Stimulated activated CD4-positive, alpha-beta T cell treated with anti-CD3 and anti-CD28 coated beads, Interleukin-4, amount 100 ng/mL, for 4 hours (primary cell): ENCODE data around the gene OSCP1.

Source experiments
- DNase-seq, 2 experiments: peaks; one replicate each; pipeline ENCODE4 v3.0.0-alpha.2; 2020

Gene OSCP1

DNA sequence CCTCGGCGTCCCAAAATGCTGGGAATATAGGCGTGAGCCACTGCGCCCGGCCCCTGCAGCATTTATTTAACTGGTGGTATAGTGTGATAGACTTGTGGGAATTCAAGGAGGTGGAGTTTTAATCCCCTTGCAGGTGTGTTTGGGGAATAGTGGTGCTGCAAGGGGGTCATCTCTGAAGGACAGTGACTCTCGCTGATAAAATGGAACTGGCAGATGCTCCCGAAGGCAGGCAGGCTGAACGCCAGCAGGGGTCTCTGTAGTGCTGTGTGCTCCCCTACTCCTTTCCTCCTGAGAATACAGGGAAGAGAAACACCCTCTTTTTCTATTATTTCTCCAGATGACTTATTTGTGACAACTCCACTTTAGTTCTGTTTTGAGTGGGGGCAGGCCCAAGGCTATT, 4.0 kb downstream of the OSCP1 start:
- DNase-seq = no peak

DNA sequence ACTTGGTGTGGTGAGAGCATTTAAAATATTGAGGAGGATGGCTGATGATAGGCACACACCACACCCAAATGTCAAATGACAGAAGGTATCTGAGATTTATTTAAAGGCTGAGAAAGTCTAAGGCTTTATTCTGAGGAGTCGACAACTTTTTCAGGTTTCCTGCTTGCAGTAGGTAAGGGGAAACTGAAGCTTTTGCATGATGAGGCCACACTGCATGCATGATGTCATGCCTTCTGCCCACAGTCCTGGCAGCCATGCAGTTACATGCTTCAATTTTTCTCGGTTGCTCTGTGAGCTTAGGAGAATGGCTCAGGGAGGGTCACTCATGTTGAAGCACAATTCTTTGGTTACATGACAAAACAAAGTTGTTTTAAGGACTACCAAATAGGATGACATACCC, 7.0 kb downstream of the OSCP1 start:
- no peak for DNase-seq

DNA sequence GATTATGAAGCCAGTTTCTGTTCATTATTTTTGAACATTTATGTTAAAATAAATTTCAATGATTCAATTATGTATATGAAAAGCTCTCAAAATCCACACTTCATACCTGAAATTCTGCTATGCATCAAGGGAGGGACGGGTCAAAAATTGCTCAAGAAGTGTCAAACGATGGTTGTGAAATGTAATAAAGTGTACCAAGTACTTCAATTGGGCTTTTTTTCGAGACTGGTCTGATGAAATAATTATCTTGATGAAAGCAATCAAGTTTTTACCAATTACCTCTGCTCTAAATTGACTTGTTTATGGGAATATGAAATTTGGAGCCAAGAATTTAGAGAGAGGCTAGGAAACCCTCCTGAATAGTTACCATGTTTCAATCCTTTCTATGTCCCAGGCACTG, 7.9 kb downstream of the OSCP1 start:
- no peak for DNase-seq

DNA sequence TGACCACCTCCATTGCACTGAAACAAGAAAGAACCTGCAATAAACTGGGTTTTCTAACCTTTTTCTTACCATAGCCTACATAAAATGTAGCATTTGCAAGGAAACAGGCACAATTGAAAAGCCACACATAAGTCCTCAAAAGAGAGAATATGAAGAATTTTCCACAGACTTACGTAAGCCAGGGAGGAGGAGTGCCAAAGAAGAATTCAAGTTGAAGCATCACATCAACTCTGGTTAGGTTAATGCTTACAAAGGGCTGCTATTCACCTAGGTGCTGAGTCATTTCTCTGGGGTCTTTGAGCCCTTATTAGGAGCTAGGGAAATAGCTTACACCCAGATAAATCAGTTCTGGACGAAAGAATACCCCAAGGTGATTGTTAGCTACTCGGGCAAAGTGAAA, 9.6 kb downstream of the OSCP1 start:
- no peak for DNase-seq

DNA sequence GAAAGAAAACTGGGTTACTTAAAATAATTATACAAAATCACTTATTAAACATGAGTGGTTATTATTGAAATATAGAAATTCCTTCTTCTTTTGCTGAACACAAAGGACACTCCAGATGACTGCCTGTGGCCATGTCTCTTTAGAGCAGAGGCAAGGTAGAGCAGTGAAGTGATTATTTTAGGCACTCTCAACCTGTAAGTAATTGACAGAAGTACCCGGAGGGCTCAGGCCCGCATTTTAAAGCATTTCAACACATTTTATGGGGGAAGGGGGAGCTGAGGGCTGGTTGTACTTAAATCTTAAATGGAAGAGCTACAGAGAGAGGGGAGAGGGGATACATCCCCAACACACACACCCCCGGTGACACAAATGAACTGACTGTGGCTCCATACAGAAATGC, 10.2 kb downstream of the OSCP1 start:
- no peak for DNase-seq

DNA sequence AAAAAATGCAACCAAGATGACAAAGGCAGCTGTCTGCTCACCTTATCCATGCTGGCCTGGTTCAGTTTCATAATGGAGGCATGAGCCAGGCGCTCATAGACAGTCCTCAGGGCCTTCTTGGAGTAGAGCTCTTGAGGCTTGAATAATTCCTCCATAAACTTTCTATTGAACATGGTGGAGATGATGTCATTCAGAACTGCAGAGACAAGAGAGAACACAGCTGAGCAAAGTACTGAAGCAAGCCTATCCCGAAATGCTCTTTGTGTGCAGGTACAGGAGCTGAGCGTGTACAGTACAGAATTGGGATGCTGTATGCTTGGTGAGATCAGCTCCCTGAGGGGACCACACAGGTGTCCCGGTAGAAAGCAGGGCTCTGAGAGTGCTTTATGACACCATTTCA, 11.5 kb downstream of the OSCP1 start:
- no peak for DNase-seq

DNA sequence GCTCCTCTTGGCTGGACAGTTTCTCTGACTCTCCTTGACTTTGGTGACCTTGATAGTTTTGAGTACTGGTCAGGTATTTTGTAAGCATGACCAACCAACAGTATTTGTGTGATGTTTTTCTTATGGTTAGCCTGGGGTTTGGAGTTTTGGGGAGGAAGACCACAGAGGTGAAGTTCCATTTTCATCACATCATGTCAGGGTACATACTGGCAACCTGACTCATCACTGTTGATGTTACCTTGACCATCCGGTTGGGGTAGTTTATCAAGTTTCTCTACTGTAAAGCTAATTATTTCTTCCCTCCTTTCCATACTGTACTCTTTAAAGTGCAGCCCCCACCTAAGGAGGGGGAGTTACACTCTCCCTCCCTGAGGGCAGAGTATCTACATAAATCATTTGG, 13.4 kb downstream of the OSCP1 start:
- no peak for DNase-seq

DNA sequence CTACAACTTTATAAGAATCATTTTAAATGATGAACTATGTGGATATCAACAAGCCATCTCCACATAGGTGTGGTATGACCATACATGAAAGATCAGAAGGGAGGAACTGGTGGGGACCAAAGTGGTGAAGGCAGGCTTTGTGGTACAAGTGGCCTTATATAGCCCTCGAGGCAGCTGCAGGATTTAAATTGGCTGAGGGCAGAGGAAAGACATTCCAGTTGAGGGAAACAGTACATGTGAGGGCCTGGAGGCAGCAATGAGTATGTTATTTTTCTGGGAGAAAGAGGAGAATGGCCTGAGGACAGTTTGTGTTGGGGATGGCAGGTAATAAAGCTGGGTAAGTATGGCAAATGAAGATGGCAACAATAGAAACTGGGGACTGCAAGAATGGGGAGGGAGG, 17.1 kb downstream of the OSCP1 start:
- DNase-seq = no peak

DNA sequence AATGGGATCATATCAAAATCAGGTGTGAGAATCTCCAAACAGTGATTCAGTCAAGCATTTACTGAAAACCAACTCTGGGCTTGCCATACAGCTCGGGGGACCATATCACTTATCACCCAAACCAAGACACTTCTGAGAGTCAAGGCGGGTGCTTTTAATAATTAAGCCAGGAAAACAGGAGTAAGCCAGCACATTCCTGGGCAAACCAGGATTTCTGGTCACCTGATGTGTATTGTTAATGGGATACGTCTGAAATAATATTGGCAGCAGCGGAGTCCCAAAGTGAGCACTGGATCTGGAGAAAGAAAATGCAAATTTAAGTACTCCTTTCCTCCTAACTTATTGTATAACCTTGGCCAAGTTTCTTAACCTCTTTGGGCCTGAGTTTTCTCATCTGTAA, 17.6 kb downstream of the OSCP1 start:
- DNase-seq = no peak

DNA sequence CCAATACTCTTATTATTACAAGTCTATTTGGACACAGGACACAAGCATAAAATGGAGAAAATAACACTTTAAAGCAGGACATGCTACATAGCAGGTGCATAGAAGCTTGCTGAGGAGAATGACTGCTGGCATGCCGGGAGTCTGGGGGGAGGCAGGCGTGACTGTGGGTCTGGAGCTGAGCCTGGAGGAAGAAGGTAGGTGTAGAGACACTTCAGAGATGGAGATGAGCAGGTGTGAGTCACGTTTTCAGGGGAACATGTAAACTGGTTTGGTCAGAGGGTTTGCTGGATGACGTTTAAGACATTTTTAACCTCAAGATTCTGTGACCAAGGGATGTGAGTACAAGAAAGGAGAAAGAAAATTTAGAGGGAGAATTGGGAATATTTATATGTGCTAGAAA, 24.5 kb downstream of the OSCP1 start:
- no peak for DNase-seq

DNA sequence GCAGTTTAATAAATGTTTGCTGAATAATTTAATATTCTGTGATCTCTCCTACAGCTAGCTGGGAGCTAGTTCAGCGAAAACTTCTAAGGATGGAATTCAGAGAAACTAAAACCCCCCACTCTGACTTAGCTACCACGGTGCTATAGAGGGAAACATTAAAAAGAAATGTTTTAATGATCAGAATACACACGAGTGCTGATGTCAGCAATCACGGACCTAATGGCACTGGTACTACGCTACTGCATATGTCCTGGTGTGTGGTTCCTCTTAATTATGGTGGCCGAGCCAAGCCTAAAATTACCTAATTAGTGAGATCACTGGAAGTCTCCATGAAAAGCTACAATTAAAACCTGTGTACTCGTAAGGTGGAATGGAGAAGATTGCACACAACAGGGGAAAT, 28.6 kb downstream of the OSCP1 start:
- DNase-seq = no peak

DNA sequence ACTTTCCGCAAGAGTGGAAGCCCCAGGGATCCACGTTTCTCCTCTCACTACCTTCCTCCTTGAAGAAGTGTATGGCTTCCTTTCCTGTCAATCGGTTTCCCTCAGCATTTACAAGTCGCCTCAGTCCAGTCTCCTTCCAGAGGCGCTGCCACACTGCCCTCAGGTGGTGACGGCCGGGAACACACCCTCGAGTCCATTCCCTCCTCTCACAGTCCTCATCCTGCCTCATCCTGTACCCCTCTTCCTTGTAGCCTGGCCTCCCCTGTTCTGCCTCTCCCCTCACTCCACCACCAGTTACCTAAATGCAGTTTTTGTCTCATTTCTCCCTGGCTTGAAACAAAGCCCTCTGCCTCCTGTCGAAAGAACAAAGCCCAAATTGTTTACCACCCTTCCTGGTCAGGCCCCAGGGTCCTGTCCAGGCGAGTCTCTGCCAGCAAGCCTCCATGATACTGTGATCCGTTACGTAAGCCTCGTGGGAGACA, 29.4 kb downstream of the OSCP1 start:
- DNase-seq = peak; percentile 84 to 93

DNA sequence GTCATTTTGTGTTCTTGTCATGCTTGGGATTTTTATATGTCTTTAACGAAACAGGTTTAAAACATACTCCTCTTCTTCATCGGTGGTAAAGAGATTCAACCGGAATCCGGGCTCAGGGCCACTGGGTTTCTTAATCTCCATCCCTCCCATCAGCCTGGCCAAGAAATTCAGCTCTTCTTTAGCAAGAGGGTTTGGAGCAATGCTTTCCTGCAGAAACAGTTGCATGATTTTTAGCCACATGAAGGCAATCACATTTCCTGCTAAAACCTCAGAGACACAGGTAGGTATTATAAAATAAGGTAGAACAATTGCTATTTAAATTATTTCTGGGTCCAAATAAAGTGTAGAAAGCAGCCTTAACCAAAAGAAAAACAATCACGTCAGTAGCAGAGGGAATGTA, 29.8 kb downstream of the OSCP1 start:
- DNase-seq = no peak

DNA sequence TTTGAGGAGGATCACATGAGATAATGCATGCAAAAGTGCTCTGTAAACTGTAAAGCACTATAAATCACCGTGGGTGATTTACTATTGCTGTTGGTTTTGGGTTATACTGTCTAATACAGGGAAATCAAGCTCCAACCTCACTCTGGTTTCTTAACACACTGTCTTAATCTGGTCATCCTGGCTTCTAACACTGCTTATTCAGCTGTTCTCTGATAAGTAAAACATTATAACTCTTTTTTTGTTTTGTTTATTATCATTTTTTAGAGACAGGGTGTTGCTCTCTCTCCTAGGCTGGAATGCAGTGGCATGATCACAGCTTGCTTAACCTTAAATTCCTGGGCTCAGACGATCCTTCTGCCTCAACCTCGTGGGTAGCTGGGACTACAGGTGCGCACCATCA, 30.7 kb downstream of the OSCP1 start:
- DNase-seq = no peak

DNA sequence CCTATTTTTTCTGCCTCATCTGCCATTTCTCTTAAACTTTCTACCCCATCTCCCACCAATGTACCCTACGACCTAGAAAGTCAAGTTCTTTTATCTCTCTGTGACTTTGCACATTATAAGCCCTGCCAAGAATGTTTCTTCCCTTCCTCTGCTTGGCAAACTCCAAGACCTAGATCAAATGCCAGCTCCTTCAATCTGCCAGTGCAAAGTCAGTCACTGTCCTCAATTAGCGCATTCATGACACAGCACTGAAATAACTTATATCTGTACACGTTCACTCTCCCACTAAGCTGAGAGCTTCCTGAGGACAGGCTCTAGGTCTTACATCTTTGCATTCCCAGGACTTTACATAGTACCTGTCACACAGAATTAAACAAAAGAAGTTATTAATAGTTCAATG, 31.1 kb downstream of the OSCP1 start:
- no peak for DNase-seq

DNA sequence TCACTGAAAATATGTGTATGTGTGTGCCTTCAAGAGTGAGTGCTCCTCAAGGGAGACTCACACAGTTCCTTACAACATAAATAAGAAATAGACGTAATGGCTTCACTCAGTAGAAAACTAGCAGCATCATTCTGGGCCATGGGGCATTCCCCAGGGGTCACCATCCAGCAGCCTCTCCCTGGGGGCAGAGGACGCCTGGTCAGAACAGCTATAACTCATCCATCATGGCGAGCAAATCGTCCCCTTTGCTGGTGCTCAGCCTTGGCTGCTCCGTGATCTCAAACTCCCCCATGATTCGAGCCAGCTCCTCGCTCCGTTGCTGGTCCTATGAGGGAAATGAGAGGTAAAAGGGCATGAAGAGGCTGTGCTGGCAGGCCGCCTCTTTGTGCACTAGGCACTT, 32.3 kb downstream of the OSCP1 start:
- DNase-seq = no peak

DNA sequence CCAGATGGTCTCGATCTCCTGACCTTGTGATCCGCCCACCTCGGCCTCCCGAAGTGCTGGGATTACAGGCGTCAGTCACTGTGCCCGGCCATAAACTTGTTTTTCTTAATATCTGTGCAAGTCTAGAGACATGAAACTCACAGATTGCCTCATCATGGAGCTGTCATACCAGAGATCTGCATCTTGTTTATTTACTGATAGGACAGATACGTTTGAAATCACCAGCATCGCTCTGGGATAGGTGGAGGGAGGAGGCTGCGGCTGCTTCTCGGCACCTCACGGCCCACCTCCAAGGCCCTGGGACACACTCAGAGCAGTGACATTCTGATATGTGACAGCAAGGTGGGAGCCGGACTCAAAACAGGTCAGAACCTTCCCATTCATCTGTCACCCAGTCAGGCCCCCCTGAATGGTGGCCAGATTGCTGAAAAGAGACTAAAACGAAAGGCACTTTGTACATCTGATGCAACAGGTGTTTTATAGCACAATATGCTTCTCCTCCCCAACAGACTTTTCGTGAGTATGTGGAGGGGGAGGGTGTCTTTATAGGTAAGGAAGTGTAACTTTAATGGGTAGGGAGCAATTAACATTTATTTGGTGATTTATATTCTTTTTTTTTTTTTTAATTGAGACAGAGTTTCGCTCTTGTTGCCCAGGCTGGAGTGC, 34.5 kb downstream of the OSCP1 start:
- no peak for DNase-seq

DNA sequence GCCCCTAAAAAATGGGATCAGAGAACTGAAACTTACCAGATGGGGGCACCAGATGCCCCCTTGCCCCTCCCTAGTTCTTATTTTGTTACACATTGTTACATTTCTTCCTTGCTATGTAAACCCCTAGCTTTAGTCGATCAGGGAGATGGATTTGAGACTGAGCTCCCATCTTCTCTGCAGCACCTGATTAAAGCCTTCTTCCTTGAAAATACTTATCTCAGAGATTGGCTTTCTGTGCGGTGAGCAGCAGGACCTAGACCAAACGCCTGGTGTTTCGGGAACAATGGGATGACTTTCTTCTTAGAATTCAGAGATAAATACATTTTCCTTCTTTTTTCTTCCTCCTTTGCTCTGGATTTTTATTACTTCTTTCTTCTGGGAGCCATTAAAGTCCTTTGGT, 35.9 kb downstream of the OSCP1 start:
- DNase-seq = no peak

DNA sequence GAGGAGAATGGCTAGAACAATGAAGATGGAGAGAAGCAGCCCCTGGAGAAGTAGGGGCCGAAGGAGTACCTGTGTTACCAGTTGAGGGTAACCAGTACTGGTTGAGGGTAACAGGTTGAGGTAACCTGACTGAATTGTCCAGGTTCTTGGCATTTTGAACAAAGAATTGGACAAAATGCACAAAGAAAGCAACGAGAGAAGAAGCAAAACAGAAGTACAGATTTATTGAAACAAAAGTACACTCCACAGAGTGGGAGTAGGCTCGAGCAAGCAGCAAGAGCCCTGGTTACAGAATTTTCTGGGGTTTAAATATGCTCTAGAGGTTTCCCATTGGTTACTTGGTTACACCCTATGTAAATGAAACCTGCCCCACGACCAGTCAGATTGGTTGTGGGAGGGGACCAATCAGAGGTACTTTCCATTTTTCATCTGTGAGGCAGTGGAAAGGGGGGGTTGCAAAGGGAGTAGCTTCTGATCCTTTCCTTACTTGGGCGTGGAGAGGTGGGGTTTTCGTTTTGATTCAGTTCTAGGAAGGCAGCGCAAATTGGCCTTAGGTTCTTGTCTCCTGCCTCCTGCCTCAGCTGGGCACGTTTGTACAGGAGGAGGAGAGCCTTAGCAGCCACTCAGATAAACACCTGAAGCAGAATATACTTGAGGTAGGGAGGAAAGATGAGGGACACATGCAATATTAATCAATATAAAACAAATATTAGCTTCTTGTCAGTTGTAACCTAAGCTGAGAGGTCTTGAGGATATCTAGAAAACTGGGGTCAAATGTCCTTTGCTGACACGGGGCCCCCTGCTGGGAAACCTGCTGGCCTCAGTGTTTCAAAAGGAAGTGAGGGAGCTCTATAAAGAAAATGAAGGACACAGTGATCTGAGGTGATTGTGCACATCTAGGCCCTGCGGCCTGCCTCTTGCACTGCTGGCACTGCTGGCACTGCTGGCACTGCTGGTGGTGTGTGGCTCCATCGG, 38.3 kb downstream of the OSCP1 start:
- DNase-seq = peak in 1 of 2 experiments; percentile 39

DNA sequence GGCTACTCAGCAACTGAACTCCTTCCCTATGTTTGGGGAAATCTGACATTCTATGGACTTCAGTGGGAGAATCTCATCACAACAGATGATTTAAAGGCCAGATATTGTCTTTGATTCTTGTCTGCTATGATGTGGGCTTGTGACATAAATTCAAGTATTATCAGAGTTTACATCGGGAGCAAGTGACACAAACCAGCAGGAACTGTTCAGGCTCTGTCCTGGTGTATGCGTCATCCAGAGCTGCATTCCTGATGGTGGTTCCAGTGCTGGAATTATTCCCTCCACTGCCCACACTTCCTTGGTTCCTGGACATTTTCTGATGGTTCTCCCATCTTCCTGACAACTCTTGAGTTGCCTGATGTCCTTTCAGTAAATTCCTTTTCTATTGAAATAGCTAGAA, 41.8 kb downstream of the OSCP1 start:
- no peak for DNase-seq

DNA sequence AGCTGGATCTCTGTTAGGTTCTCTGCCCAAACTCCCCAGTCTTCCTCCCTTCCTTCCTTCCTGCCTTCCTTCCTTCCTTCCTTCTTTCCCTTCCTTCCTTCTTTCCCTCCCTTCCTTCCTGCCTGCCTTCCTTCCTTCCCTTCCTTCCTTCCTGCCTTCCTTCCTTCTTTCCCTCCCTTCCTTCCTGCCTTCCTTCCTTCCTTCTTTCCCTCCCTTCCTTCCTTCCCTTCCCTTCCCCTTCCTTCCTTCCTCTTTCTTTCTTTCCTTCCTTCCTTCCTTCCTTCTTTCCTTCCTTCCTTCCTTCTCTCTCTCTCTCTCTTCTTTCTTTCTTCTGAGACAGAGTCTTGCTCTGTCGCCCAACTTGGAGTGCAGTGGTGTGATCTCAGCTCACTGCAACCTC, 43.8 kb downstream of the OSCP1 start:
- no peak for DNase-seq

DNA sequence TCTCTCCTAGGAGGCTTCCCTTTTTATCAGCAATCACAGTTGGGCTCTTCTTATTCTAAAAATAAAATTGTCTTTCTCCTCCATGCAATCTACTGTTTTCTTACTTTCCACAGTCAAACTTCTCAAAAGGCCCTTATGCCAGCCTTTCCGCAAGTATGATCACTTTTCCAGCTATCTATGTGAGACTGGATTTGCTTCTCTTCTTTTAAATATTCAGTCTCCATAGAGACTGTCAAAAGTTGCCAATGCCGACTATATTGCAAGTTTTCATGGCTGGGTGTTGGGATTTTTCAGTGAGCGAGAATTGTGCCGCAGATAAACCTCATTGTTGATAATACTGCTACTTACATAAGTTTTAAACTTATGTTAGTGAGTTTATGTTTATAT, 47.8 kb downstream of the OSCP1 start:
- DNase-seq = no peak

DNA sequence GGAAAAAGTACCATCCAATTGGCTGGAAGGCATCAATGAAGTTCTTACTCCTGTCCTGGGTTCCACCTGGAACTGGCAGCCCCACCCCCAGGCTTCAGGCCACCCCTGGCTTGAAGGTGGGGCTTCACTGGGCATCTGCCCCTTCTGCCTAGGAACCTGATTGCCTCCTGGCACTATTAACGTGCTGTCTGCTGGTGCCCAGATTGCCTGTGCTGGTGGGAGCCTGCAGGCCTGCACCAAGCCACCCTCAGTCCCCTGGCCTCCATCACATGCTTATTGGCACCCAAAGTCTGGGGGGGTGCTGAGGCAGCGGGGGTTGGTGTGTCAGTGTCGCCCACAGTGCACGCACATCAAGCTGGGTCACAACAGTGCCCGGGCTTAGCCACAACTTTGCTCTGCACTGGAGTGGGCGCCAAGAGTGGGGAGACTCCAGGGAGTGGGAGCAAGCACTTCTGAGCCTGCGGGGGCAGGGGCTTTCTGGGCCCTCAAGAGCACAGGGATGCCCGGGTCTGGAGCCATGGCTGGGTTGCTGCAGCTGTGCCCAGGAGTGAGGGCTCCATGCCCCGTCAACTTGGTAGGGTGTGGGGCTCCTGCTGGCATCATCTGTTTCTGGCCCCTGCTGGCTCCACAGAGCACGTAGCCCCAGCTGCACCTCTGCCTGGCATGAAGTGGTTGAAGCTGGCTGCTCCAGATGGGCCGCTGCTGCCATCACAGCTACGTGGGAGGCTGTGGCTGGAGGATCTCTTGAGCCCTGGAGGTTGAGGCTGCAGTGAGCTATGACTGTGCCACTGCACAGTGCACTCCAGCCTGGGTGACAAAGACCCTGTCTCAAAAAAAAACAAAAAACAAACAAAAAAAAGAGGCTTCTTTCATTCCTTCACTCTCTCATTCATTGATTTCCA, 48.4 kb downstream of the OSCP1 start:
- no peak for DNase-seq
